ENCODE measurements around the gene DNMT1. TPM values are rescaled to one million over a fixed set of nuclear protein-coding genes. Genes with fewer than 3 reads are reported as not detected.
A peak's percentile ranks its signal among the peaks of the same experiment; 100 is the strongest.

The DNMT1 gene
- total and polyA plus RNA-seq, 4 experiments from 2014 or later = 53.5 to 250 (median 187) TPM

DNA sequence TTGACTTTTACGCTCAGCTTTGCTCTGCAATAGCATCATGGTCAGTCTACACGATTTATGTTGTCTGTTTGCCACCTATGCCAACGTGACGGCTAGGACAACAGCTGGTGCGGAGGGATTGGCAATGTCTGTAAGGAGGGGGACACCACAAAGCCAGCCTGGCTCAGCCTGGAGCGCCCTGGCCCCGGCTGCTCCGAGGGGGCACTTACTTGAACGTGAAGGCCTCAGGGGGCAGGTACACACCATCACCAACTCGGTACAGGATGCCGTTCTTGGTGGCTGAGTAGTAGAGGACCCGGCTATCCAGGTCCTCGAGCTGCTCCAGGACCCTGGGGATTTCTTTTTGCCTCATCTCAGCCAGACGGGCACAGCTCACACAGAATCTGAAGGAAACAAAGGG lies 48.6 kb downstream of the DNMT1 start:
- peaks cover 52 to 70% of the 10 kb centered on the region in 2 donors for H3K36me3 Mint-ChIP-seq
- Histone ChIP-seq H3K9me3 (ENCODE audit: control insufficient read depth in 1 of 2, low read length in 2 of 2) (no peaks in the 10 kb centered on the region), H3K4me1 (ENCODE audit: insufficient read depth, low read length) (peaks cover 45% of the 10 kb centered on the region), H3K4me3 (ENCODE audit: low read length in 2 of 2) (no peak overlapping the region), H3K36me3 (ENCODE audit: insufficient read depth, low read length) (peaks cover 53% of the 10 kb centered on the region), H3K27ac (ENCODE audit: low read depth, low read length) (no peak overlapping the region), H3K27me3 (ENCODE audit: insufficient read depth, low read length) (no peaks in the 10 kb centered on the region)
- peaks cover 18 to 45% (median 37%) of the 10 kb centered on the region in 4 donors for H3K4me1 Mint-ChIP-seq
- no peak for DNase-seq
- no peak overlapping the region for H3K4me3 Mint-ChIP-seq
- POLR2A ChIA-PET (ENCODE audit: partially characterized antibody) = interaction anchor here (1.3 to 1.5 kb wide), 2 partner anchors 9 to 27 kb away, joined by 3 to 5 read pairs; partner anchors contain the start of gene EIF3G
- H3K27me3 Mint-ChIP-seq = no peaks in the 10 kb centered on the region
- peak overlapping the region; percentile 11 to 99 (median 70) for H3K27ac Mint-ChIP-seq
- intact Hi-C loops (cut with micrococcal nuclease) = no loop called here
- H3K9me3 Mint-ChIP-seq = peaks cover 0 to 2% (median 0%) of the 10 kb centered on the region in 8 donors
- CTCF ChIA-PET (ENCODE audit: partially characterized antibody) = no interaction called here

DNA sequence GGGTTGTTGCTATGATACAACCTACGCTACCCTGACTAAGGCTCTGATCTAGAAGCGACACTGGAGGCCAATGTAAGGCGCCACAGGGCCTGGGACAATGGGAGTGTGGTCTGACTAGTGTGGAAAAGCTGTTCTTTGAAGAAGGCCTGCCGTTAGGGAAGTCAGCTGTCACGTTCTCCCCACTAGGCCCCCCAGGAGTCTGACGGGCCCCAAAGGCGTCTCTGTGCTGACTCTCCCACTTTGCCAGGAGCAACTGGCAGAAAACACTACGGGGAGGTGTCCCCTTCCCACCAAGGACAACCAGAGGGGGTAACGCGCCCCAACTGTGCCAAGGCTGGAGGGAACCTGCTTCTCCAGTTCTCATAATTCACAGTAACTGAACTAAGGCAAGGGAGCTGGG lies 49.7 kb downstream of the DNMT1 start:
- intact Hi-C loops (cut with micrococcal nuclease) = no loop called here
- no peaks in the 10 kb centered on the region for H3K9me3 ChIP-seq (ENCODE audit: control insufficient read depth in 1 of 2, low read length in 2 of 2)
- peaks cover 51% of the 10 kb centered on the region for H3K36me3 ChIP-seq (ENCODE audit: insufficient read depth, low read length)
- DNase-seq = no peak
- H3K27me3 ChIP-seq (ENCODE audit: insufficient read depth, low read length) = no peaks in the 10 kb centered on the region
- H3K4me1 ChIP-seq (ENCODE audit: insufficient read depth, low read length) = peaks cover 51% of the 10 kb centered on the region
- no peak overlapping the region for H3K4me3 ChIP-seq (ENCODE audit: low read length in 2 of 2)
- ChIA-PET POLR2A (ENCODE audit: partially characterized antibody) (interaction anchor here (1.3 to 4.3 kb wide), 5 partner anchors 10 to 105 kb away, joined by 3 to 35 read pairs (median 5); partner anchors contain the start of genes EIF3G and S1PR2), CTCF (ENCODE audit: partially characterized antibody) (interaction anchor here (1.1 to 4.8 kb wide), 2 partner anchors 33 to 105 kb away, joined by 5 to 23 read pairs; partner anchors contain the start of gene P2RY11)
- Mint-ChIP-seq H3K4me1 (peaks cover 18 to 52% (median 41%) of the 10 kb centered on the region in 4 donors), H3K27ac (peak overlapping the region; percentile 70 to 100 (median 93)), H3K27me3 (no peaks in the 10 kb centered on the region), H3K4me3 (peak overlapping the region in 1 of 8 donors; percentile 26), H3K36me3 (peaks cover 51 to 68% of the 10 kb centered on the region in 2 donors), H3K9me3 (peaks cover 0 to 2% (median 0%) of the 10 kb centered on the region in 8 donors)
- H3K27ac ChIP-seq (ENCODE audit: low read depth, low read length) = peak overlapping the region; percentile 66

DNA sequence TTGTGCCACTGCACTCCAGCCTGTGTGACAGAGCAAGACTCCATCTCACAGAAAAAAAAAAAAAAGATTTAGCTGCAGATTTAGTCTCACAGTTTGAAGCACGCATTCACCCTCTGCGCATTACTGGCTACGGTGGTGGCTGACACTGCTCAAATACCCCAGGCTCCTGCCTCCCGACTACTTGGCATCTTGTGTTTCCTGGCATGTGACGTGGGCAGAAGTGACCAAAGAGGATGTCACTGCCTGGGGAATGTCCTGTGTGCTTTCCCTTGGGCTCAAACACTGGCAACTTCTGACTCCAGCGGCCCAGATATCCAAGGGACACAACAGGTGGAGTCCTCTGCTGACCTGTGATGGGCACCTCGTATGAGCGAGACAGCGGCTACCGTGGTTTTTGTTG lies 50.4 kb downstream of the DNMT1 start:
- Mint-ChIP-seq H3K36me3 (peaks cover 50 to 64% of the 10 kb centered on the region in 2 donors), H3K27me3 (no peaks in the 10 kb centered on the region), H3K27ac (peak overlapping the region; percentile 90 to 100 (median 99)), H3K4me1 (peaks cover 18 to 52% (median 41%) of the 10 kb centered on the region in 4 donors), H3K4me3 (peak overlapping the region in 3 of 8 donors; percentile 8 to 92 (median 17)), H3K9me3 (peaks cover 0 to 2% (median 0%) of the 10 kb centered on the region in 8 donors)
- H3K4me1 ChIP-seq (ENCODE audit: insufficient read depth, low read length) = peaks cover 51% of the 10 kb centered on the region
- H3K36me3 ChIP-seq (ENCODE audit: insufficient read depth, low read length) = peaks cover 51% of the 10 kb centered on the region
- no peaks in the 10 kb centered on the region for H3K27me3 ChIP-seq (ENCODE audit: insufficient read depth, low read length)
- H3K27ac ChIP-seq (ENCODE audit: low read depth, low read length) = peak overlapping the region; percentile 66
- H3K9me3 ChIP-seq (ENCODE audit: control insufficient read depth in 1 of 2, low read length in 2 of 2) = no peaks in the 10 kb centered on the region
- no peak overlapping the region for H3K4me3 ChIP-seq (ENCODE audit: low read length in 2 of 2)
- ChIA-PET POLR2A (ENCODE audit: partially characterized antibody) (interaction anchor here (1.0 to 4.3 kb wide), 9 partner anchors 12 to 105 kb away, joined by 3 to 36 read pairs (median 12); partner anchors contain the start of genes P2RY11 and S1PR2), CTCF (ENCODE audit: partially characterized antibody) (interaction anchor here (1.1 to 4.8 kb wide), 3 partner anchors 32 to 106 kb away, joined by 5 to 23 read pairs (median 11); partner anchors contain the start of gene P2RY11)
- peak in 1 of 5 donors; percentile 4 for DNase-seq
- intact Hi-C loops (cut with micrococcal nuclease) = loop anchor here (5.0 kb wide), 1 partner anchor 88 kb away; the partner anchor contains the start of gene S1PR2

DNA sequence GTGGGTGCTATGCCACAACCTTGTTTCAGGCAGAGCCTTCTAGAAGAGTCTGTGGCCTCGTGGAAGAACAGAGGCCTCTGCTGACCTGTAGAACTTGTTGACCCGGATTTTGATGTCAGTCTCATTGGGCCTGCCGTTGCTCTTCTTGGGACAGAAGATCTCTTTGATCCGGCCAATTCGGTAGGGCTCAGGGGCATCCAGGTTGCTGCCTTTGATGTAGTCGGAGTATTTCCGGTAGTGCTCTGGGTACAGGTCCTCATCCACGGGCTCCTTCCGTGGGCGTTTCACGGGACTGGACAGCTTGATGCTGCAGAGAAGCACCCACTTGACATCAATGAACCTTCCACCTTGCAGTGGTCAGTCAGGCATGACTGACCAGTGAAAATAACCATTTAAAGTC lies 51.1 kb downstream of the DNMT1 start:
- Mint-ChIP-seq H3K27ac (peak overlapping the region; percentile 93 to 100 (median 99)), H3K4me3 (peak overlapping the region; percentile 51 to 92 (median 78)), H3K27me3 (no peaks in the 10 kb centered on the region), H3K9me3 (peaks cover 0 to 2% (median 0%) of the 10 kb centered on the region in 8 donors), H3K4me1 (peaks cover 18 to 52% (median 41%) of the 10 kb centered on the region in 4 donors), H3K36me3 (peaks cover 52 to 65% of the 10 kb centered on the region in 2 donors)
- ChIA-PET POLR2A (ENCODE audit: partially characterized antibody) (interaction anchor here (0.7 to 4.3 kb wide), 26 partner anchors 11 to 509 kb away, joined by 3 to 38 read pairs (median 6); partner anchors contain the start of genes ANGPTL6, DNMT1, EIF3G and ICAM1), CTCF (ENCODE audit: partially characterized antibody) (interaction anchor here (1.2 to 4.8 kb wide), 16 partner anchors 11 to 116 kb away, joined by 3 to 23 read pairs (median 6); partner anchors contain the start of genes EIF3G and P2RY11)
- intact Hi-C loops (cut with micrococcal nuclease) = loop anchor here (2.0 to 5.0 kb wide), 2 partner anchors 37 to 89 kb away; partner anchors contain the start of genes PPAN and S1PR2
- Histone ChIP-seq H3K4me1 (ENCODE audit: insufficient read depth, low read length) (peaks cover 51% of the 10 kb centered on the region), H3K27ac (ENCODE audit: low read depth, low read length) (peak overlapping the region; percentile 66), H3K27me3 (ENCODE audit: insufficient read depth, low read length) (no peaks in the 10 kb centered on the region), H3K4me3 (ENCODE audit: low read length in 2 of 2) (peak overlapping the region in 1 of 2 donors; percentile 44), H3K9me3 (ENCODE audit: control insufficient read depth in 1 of 2, low read length in 2 of 2) (no peaks in the 10 kb centered on the region), H3K36me3 (ENCODE audit: insufficient read depth, low read length) (peaks cover 54% of the 10 kb centered on the region)
- DNase-seq = peak in 4 of 5 donors; percentile 12 to 28 (median 18)

DNA sequence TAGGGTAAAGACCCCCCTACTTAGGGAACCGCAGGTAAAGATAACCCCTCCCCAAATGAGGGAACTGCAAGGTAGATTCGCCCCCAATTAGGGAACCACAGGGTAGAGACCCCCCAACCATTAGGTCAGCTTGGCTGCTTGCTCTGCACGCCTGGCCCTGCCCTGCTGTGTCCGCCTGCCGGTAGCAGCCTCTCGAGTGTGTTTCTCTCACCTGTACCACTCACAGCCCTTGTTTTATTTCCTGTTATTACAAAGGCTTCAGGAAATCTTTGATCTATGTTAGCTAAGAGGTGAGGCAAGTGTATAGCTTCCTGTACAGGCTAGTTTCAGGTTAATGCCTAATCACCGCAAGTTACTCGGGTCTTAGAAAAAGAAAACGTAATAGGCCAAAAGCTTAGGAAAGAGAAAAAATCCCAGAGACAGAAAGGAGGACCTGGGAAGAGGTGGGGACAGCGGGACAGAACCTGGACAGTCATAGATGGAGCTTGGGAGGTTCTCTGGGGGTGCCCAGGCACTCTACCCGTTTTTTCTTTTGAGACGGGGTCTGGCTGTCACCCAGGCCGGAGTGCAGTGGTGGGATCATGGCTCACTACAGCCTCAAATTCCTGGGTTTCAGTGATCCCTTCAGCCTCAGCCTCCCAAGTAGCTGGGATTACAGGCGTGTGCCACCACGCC lies 51.9 kb downstream of the DNMT1 start:
- peaks cover 45 to 63% of the 10 kb centered on the region in 2 donors for H3K36me3 Mint-ChIP-seq
- peaks cover 0 to 2% (median 0%) of the 10 kb centered on the region in 8 donors for H3K9me3 Mint-ChIP-seq
- CTCF ChIA-PET (ENCODE audit: partially characterized antibody) = interaction anchor here (0.8 to 4.8 kb wide), 21 partner anchors 10 to 115 kb away, joined by 3 to 23 read pairs (median 5); partner anchors contain the start of genes EIF3G, P2RY11 and PPAN
- H3K27ac Mint-ChIP-seq = peak overlapping the region; percentile 93 to 100 (median 99)
- H3K4me3 ChIP-seq (ENCODE audit: low read length in 2 of 2) = peak overlapping the region; percentile 34 to 44
- POLR2A ChIA-PET (ENCODE audit: partially characterized antibody) = interaction anchor here (0.6 to 4.3 kb wide), 34 partner anchors 10 to 1572 kb away, joined by 3 to 38 read pairs (median 4); partner anchors contain the start of genes ANGPTL6, DNMT1, EIF3G and ICAM1
- peaks cover 51% of the 10 kb centered on the region for H3K4me1 ChIP-seq (ENCODE audit: insufficient read depth, low read length)
- H3K27me3 ChIP-seq (ENCODE audit: insufficient read depth, low read length) = no peaks in the 10 kb centered on the region
- H3K4me1 Mint-ChIP-seq = peaks cover 18 to 52% (median 41%) of the 10 kb centered on the region in 4 donors
- H3K27me3 Mint-ChIP-seq = no peaks in the 10 kb centered on the region
- peak overlapping the region; percentile 66 for H3K27ac ChIP-seq (ENCODE audit: low read depth, low read length)
- peaks cover 59% of the 10 kb centered on the region for H3K36me3 ChIP-seq (ENCODE audit: insufficient read depth, low read length)
- no peaks in the 10 kb centered on the region for H3K9me3 ChIP-seq (ENCODE audit: control insufficient read depth in 1 of 2, low read length in 2 of 2)
- peak; percentile 75 to 82 (median 77) for DNase-seq
- H3K4me3 Mint-ChIP-seq = peak overlapping the region; percentile 73 to 97 (median 87)
- intact Hi-C loops (cut with micrococcal nuclease) = loop anchor here (1.0 to 5.0 kb wide), 3 partner anchors 23 to 89 kb away; partner anchors contain the start of genes PPAN and S1PR2

DNA sequence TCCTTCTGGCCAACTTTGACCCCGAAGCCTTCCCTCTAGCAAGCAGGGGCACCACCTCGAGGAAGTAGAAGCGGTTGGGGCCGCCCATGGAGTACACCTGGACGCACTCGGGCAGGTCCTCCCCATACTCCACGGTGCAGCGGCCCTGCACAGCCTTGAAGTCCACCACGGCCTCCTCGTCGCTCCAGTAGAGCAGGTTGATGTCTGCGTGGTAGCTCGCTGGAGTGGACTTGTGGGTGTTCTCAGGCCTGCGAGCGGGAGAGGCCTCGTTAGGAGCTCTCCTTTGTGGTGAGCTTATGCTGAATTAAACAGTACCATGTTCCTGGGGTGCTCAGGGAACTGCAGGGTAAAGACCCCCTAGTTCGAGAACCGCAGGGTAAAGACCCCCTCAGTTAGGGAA lies 52.8 kb downstream of the DNMT1 start:
- Histone ChIP-seq H3K36me3 (ENCODE audit: insufficient read depth, low read length) (peaks cover 68% of the 10 kb centered on the region), H3K9me3 (ENCODE audit: control insufficient read depth in 1 of 2, low read length in 2 of 2) (no peaks in the 10 kb centered on the region), H3K27ac (ENCODE audit: low read depth, low read length) (peak overlapping the region; percentile 66), H3K4me1 (ENCODE audit: insufficient read depth, low read length) (peaks cover 51% of the 10 kb centered on the region), H3K27me3 (ENCODE audit: insufficient read depth, low read length) (no peaks in the 10 kb centered on the region), H3K4me3 (ENCODE audit: low read length in 2 of 2) (peak overlapping the region; percentile 24 to 43)
- intact Hi-C loops (cut with micrococcal nuclease) = loop anchor here (1.0 to 5.0 kb wide), 3 partner anchors 22 to 90 kb away; partner anchors contain the start of genes PPAN and S1PR2
- ChIA-PET POLR2A (ENCODE audit: partially characterized antibody) (interaction anchor here (0.6 to 4.3 kb wide), 17 partner anchors 9 to 284 kb away, joined by 3 to 38 read pairs (median 12); partner anchors contain the start of genes ANGPTL6, DNMT1, EIF3G and ICAM1), CTCF (ENCODE audit: partially characterized antibody) (interaction anchor here (0.6 to 4.8 kb wide), 15 partner anchors 9 to 246 kb away, joined by 3 to 23 read pairs (median 6); partner anchors contain the start of genes EIF3G, P2RY11 and PPAN)
- H3K27ac Mint-ChIP-seq = peak overlapping the region; percentile 74 to 100 (median 99)
- peaks cover 50 to 62% of the 10 kb centered on the region in 2 donors for H3K36me3 Mint-ChIP-seq
- peak overlapping the region; percentile 20 to 97 (median 64) for H3K4me3 Mint-ChIP-seq
- H3K27me3 Mint-ChIP-seq = no peaks in the 10 kb centered on the region
- no peak for DNase-seq
- H3K9me3 Mint-ChIP-seq = peaks cover 0 to 2% (median 0%) of the 10 kb centered on the region in 8 donors
- H3K4me1 Mint-ChIP-seq = peaks cover 18 to 52% (median 42%) of the 10 kb centered on the region in 4 donors

Measured in CD4-positive, alpha-beta memory T cell (primary cell).